HepG2 (cell line): ENCODE data around the gene KRT2. TPM values are rescaled to one million over a fixed set of nuclear protein-coding genes. Genes with fewer than 3 reads are reported as not detected.

Experiments
- ATAC-seq: fragments of 200-7000 bp; cut with Tn5 transposase; 3 replicates; pipeline ENCODE4 v1.9.1; 2020; ENCODE audit warnings: mild to moderate bottlenecking, moderate library complexity
- BruUV-seq: library from RNA; stranded (reverse); fragments of 400-500 nt; replicated peaks from 2 replicates; lab custom pipeline; 2021; lab: Mats Ljungman, UMichigan
- CTCF ChIA-PET: fragments of 300-600 bp; formaldehyde crosslinking; extraction: SDS; loops from one replicate; lab custom pipeline; 2021; ENCODE audit warnings: low total read pairs, inconsistent platforms, low intra/inter-chr PET ratio; lab: Yijun Ruan, JAX
- POLR2A ChIA-PET: fragments of 350-600 bp; sonication (Branson Sonifier 250); formaldehyde crosslinking; loops from one replicate; lab custom pipeline; 2020; ENCODE audit warnings: antibody characterized with exemption, inconsistent platforms; lab: Yijun Ruan, JAX
- DNase-seq: peaks from one replicate; pipeline ENCODE4 v3.0.0-alpha.2; 2015; ENCODE audit warnings: low spot score
- FAIRE-seq: peaks from 3 replicates; lab custom pipeline; 2011; peaks lifted over from hg19 to GRCh38; lab: Jason Lieb, UNC
- H2AFZ ChIP-seq: one replicate; pipeline ENCODE4 v1.6.1; 2011; ENCODE audit warnings: low read length, inconsistent platforms
- H3K27ac ChIP-seq: fragments of 300-600 bp; 3 replicates; pipeline ENCODE4 v1.8.0; 2011; ENCODE audit warnings: mixed run types, mild to moderate bottlenecking, mixed read lengths, low read length, inconsistent platforms; ENCODE audit not compliant: insufficient read depth; ENCODE audit errors: extremely low read length
- H3K27me3 ChIP-seq, 2 experiments: fragments of 200-600 bp in 1 of 2; 2 replicates in 1 of 2; 3 replicates in 1 of 2; pipeline versions ENCODE4 v1.6.0 to v1.8.0; 2011; ENCODE audit warnings: low read length in 2 of 2, mild to moderate bottlenecking in 2 of 2, moderate library complexity in 2 of 2, inconsistent platforms in 1 of 2; ENCODE audit not compliant: insufficient read depth in 2 of 2, control insufficient read depth in 1 of 2
- H3K36me3 ChIP-seq, 2 experiments: fragments of 200-600 bp in 1 of 2; replicated peaks in 1 of 2; 2 replicates in 1 of 2; 3 replicates in 1 of 2; pipeline versions ENCODE4 v1.5.1 to v1.8.0; 2011; ENCODE audit warnings: low read length in 2 of 2, inconsistent platforms in 1 of 2; ENCODE audit not compliant: insufficient read depth in 2 of 2, control insufficient read depth in 1 of 2
- H3K4me1 ChIP-seq: 2 replicates; pipeline ENCODE4 v1.5.1; 2012; ENCODE audit warnings: low read length, inconsistent platforms; ENCODE audit not compliant: insufficient read depth
- H3K4me2 ChIP-seq: 2 replicates; pipeline ENCODE4 v1.6.0; 2011; ENCODE audit warnings: low read depth, low read length, inconsistent platforms
- H3K4me3 ChIP-seq, 3 experiments: fragments of 200-600 bp in 1 of 3; sonication (generic), shearing (Covaris generic) in 1 of 3; replicated peaks in 1 of 3; 2 replicates each; pipeline ENCODE4 v1.5.1; 2011 to 2016; ENCODE audit warnings: low read length in 3 of 3, inconsistent platforms in 2 of 3, low read depth in 2 of 3, mild to moderate bottlenecking in 2 of 3, control low read depth in 1 of 3, mixed read lengths in 1 of 3; ENCODE audit not compliant: insufficient read depth in 1 of 3
- H3K79me2 ChIP-seq: one replicate; pipeline ENCODE4 v1.6.1; 2011; ENCODE audit warnings: low read length, inconsistent platforms; ENCODE audit not compliant: insufficient read depth
- H3K9ac ChIP-seq: 2 replicates; pipeline ENCODE4 v1.6.0; 2011; ENCODE audit warnings: mild to moderate bottlenecking, low read depth, low read length, inconsistent platforms; ENCODE audit not compliant: insufficient read depth
- H3K9me3 ChIP-seq: 2 replicates; pipeline ENCODE4 v1.5.1; 2012; ENCODE audit warnings: mild to moderate bottlenecking, low read length
- H4K20me1 ChIP-seq: 2 replicates; pipeline ENCODE4 v1.6.0; 2011; ENCODE audit warnings: inconsistent platforms, mild to moderate bottlenecking, low read length, moderate library complexity; ENCODE audit not compliant: insufficient read depth
- ATRX ChIP-seq: sonication (generic); formaldehyde crosslinking; IDR thresholded peaks from 2 replicates; pipeline ENCODE4 v1.4.0; 2020; ENCODE audit warnings: missing genetic modification reagents, borderline replicate concordance
- FOXJ3 ChIP-seq: sonication (generic); formaldehyde crosslinking; IDR thresholded peaks from 2 replicates; pipeline ENCODE4 v1.4.0; 2020; ENCODE audit warnings: missing genetic modification reagents, mild to moderate bottlenecking, borderline replicate concordance
- HNF4A ChIP-seq: sonication (generic); formaldehyde crosslinking; IDR thresholded peaks from 2 replicates; pipeline ENCODE4 v1.4.0; 2020; ENCODE audit warnings: missing genetic modification reagents
- NONO ChIP-seq, 2 experiments: fragments of 450-650 bp in 1 of 2; sonication (generic) in 1 of 2; formaldehyde crosslinking in 1 of 2; IDR thresholded peaks in 1 of 2; conservative IDR thresholded peaks in 1 of 2; 2 replicates each; pipeline versions ENCODE4 v1.6.1 to v1.8.0; 2017 to 2022; ENCODE audit warnings: mild to moderate bottlenecking in 1 of 2, missing genetic modification reagents in 1 of 2, moderate library complexity in 1 of 2
- NR2C2 ChIP-seq: sonication (generic); formaldehyde crosslinking; IDR thresholded peaks from 2 replicates; pipeline ENCODE4 v1.4.0; 2020; ENCODE audit warnings: missing genetic modification reagents, mild to moderate bottlenecking, moderate library complexity, borderline replicate concordance
- SALL2 ChIP-seq: sonication (generic); formaldehyde crosslinking; IDR thresholded peaks from 2 replicates; pipeline ENCODE4 v1.8.1; 2023; ENCODE audit warnings: mild to moderate bottlenecking, missing genetic modification reagents, inconsistent platforms
- ZBTB1 ChIP-seq: sonication (generic); formaldehyde crosslinking; IDR thresholded peaks from 2 replicates; pipeline ENCODE4 v1.4.0; 2020; ENCODE audit warnings: missing genetic modification reagents, borderline replicate concordance
- ZNF782 ChIP-seq: sonication (generic); formaldehyde crosslinking; IDR thresholded peaks from 2 replicates; pipeline ENCODE4 v1.4.0; 2020; ENCODE audit warnings: missing genetic modification reagents, mild to moderate bottlenecking, borderline replicate concordance
- WGBS: methylation state at CpG from one replicate; pipeline ENCODE4 v1.1.6; 2017; ENCODE audit warnings: low lambda C conversion rate; 5-methylcytosine and 5-hydroxymethylcytosine counted together
- in situ Hi-C: cut with HindIII; loops from 2 replicates; pipeline ENCODE4 v1.10.0; 2017; ENCODE audit warnings: low pct_unique_long_range_greater_than_20kb; ENCODE audit not compliant: extremely low pct_ligation_motif_present
- intact Hi-C: fragments of 100-400 bp; cut with micrococcal nuclease; formaldehyde crosslinking; loops from one replicate; pipeline ENCODE4 v1.10.0; 2022; ENCODE audit not compliant: unreplicated experiment
- polyA plus RNA-seq, 8 experiments: library from polyadenylated mRNA; depleted of rRNA in 3 of 8; stranded (reverse) in 7 of 8; unstranded in 1 of 8; fragments of >200 nt; fragmentation: Illumina TruSeq in 4 of 8; extraction: Trizol in 4 of 8; gene quantifications; 2 replicates each; pipeline versions ENCODE4 v1.2.1 to v1.2.3, GENCODE V29; 2011 to 2016; ENCODE audit warnings: low read depth in 4 of 8, missing spikeins in 1 of 8, mixed read lengths in 1 of 8; ENCODE audit not compliant: insufficient read depth in 1 of 8
- total RNA-seq, 5 experiments: library from RNA; depleted of rRNA; stranded (reverse); fragments of >200 nt; fragmentation: Illumina TruSeq; extraction: Trizol; gene quantifications; 2 replicates each; pipeline ENCODE4 v1.2.3, GENCODE V29; 2016; ENCODE audit warnings: low read depth in 1 of 5

Gene KRT2
- total and polyA plus RNA-seq, 2 of the 13 experiments (the other 11 are each of a cell fraction or from before 2014, with no cell fraction given), result not detected

DNA sequence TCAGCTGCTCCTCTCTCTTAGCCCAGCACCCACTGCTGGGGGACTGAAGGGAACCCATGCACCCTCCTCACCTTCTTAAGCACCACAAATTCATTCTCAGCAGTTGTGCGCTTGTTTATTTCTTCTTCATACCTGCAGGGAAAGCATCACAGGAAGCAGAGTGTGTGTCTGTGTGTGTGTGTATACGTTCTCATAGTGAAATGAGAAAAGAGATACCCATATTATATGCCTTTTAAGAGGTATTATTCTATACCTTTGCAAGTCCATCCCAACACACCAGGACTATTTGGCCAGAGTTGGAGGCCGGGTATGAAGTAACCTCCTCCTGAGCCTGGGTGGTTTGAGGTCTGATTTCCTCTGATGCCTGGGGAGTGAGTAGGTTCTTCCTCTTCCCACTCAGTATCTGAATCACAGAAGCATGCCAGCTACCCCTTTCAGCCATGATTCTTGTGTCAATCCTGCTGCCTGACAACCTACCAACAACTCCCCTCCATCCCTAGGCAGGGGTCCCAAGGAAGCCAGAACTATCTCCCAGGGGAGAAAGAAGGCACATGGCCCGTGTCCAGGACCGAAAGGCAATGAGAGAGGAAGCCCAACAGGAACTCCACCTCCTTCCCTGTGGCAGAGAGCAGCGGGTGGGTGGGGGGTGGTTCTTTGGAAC, 36.7 kb downstream of the KRT2 start:
- Histone ChIP-seq H3K4me2 (no peak overlapping the region), H2AFZ (no peak overlapping the region), H3K36me3 (no peaks in the 10 kb centered on the region), H4K20me1 (no peaks in the 10 kb centered on the region), H3K27ac (no peak overlapping the region), H3K4me3 (no peak overlapping the region), H3K9ac (no peak overlapping the region), H3K4me1 (no peaks in the 10 kb centered on the region), H3K27me3 (peaks cover 4 to 54% of the 10 kb centered on the region in 2 experiments; a peak in 3 of 5 replicates), H3K9me3 (no peaks in the 10 kb centered on the region), H3K79me2 (no peaks in the 10 kb centered on the region)
- ATAC-seq (no peak), FAIRE-seq (no peak), DNase-seq (no peak)
- in situ Hi-C loops, result no loop called here
- intact Hi-C loops, result no loop called here
- CTCF ChIA-PET, result no interaction called here
- BruUV-seq, result no TSS peak
- TF ChIP-seq ATRX (CRISPR knock-in tag), result no peak
- no peak for TF ChIP-seq HNF4A (CRISPR knock-in tag)
- POLR2A ChIA-PET, result no interaction called here
- WGBS, result 15% methylated on average over 5 of the region's 6 CpGs

DNA sequence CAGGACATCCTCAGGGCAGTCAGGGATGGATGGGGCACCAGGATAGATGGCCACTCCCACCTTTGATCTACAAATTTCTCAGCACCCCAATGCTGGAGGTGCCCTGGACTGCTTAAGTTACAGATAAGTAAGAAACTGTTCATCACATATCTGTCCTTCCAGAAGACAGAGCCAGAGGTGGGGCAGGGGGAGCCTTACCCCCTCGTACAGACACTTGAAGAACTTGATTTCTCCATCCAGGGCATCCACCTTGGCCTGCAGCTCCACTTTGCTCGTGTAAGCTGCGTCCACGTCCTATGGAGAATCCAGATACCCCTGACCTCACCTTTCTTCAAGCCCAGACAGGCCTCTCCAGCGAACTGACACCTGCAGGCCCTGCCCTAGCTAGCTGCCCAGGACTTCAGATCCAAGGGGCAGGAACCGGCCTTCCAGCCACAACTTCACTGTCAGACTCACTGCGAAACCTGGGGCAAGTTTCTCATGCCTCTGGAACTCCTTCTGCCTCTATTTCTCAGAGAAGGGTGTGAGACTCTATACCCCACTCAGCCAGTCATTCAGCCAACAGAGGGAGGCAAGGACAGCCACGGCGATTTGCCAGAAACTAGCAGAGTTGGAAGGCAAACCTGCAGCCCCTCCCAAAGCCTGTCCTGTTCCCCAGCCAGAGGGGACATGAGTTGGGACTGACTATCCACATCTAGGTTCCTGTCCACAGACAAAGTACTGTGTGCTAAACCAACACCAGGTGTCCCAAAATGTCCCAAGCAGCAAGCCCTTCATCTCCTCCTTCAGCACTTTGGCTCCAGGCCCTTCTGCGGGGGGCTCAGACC, 37.4 kb downstream of the KRT2 start:
- H3K27ac ChIP-seq, result no peak overlapping the region
- ATAC-seq, result no peak
- no peaks in the 10 kb centered on the region for H3K36me3 ChIP-seq
- no peak for FAIRE-seq
- no TSS peak for BruUV-seq
- DNase-seq, result no peak
- ChIA-PET CTCF (no interaction called here), POLR2A (no interaction called here)
- H3K9ac ChIP-seq, result no peak overlapping the region
- no peak overlapping the region for H3K4me3 ChIP-seq
- no peaks in the 10 kb centered on the region for H3K79me2 ChIP-seq
- intact Hi-C loops, result no loop called here
- TF ChIP-seq ZNF782 (CRISPR knock-in tag), result no peak
- no peak for TF ChIP-seq NONO (IDR thresholded peaks at IDR 0.05)
- no peak for TF ChIP-seq NONO (CRISPR knock-in tag; conservative IDR thresholded peaks at IDR 0.05)
- no peak for TF ChIP-seq FOXJ3 (CRISPR knock-in tag)
- TF ChIP-seq SALL2 (CRISPR knock-in tag), result no peak
- no peak for TF ChIP-seq NR2C2 (CRISPR knock-in tag)
- no peak for TF ChIP-seq ZBTB1 (CRISPR knock-in tag)
- no peak overlapping the region for H3K4me2 ChIP-seq
- H3K27me3 ChIP-seq, result peaks cover 4 to 53% of the 10 kb centered on the region in 2 experiments; a peak in 3 of 5 replicates
- in situ Hi-C loops, result no loop called here
- H3K9me3 ChIP-seq, result no peaks in the 10 kb centered on the region
- H3K4me1 ChIP-seq, result no peaks in the 10 kb centered on the region
- H4K20me1 ChIP-seq, result no peaks in the 10 kb centered on the region
- 17% methylated on average over 6 of the region's 10 CpGs for WGBS
- no peak overlapping the region for H2AFZ ChIP-seq
